HG02943 (cell line): Measurements from ENCODE around the gene ICOSLG.
"Not testable (repeated sequence)": the region's sequence is repeated elsewhere in the genome, so short reads cannot be mapped to it uniquely, and the experiment has no call there.

ENCODE experiments used
- ATAC-seq: cut with Tn5 transposase; IDR thresholded peaks from one replicate; pipeline ENCODE4 v1.9.1; 2021; ENCODE audit warnings: mild to moderate bottlenecking, low read depth, moderate library complexity; ENCODE audit not compliant: unreplicated experiment

Gene ICOSLG

DNA sequence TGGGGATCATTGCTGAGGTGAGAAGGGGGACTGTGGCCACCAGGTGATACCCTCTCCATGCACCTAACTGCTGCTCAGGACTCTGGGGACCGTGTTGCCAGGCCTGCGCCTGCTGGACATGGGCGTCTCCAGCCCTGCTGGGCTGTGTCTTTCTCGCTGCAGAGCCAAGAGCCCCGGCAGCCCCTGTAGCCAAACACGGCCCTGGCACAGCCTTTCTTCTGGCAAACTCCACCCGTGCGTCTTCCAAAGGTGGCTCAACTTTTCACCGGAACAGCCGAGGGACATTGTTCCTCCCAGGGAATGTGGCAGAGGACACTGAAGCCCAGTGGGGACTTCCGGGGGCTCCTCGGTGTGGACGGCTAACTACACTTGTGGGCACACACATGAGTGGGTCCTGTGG, 12.6 kb downstream of the ICOSLG start:
- ATAC-seq: not testable (repeated sequence)

- ATAC-seq: not testable (repeated sequence)
These were observed 13.1 kb downstream of the ICOSLG start for GRCh38 chr21:44227614-44228013.

GRCh38 chr21:44225605-44226004, 15.1 kb downstream of the ICOSLG start:
- ATAC-seq: not testable (repeated sequence)

DNA sequence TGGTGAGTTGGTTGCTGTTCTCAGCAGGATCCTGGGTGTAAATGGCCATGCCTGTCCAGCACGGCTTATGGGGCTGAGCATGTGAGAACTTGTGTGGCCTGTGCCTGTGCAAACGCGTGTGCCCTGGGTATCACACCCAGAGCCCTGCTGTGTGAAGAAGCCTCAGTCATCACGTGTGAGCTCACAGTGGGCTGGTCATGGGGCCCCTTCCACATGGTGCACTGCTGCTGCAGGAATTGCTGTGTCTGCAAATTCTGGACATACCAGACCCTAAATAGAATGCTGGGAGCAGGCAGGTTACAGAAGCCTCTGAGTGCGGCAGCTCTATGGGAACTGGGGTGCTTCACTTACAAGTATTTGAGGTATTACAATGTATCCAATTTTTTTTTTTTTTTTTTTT, 17.4 kb downstream of the ICOSLG start:
- ATAC-seq: not testable (repeated sequence)

- not testable (repeated sequence) for ATAC-seq
These were observed 20.1 kb downstream of the ICOSLG start for GRCh38 chr21:44220674-44221073.

- ATAC-seq: not testable (repeated sequence)
These were observed 22.3 kb downstream of the ICOSLG start for GRCh38 chr21:44218461-44218860.

GRCh38 chr21:44211978-44212377, 28.8 kb downstream of the ICOSLG start:
- ATAC-seq: not testable (repeated sequence)

DNA sequence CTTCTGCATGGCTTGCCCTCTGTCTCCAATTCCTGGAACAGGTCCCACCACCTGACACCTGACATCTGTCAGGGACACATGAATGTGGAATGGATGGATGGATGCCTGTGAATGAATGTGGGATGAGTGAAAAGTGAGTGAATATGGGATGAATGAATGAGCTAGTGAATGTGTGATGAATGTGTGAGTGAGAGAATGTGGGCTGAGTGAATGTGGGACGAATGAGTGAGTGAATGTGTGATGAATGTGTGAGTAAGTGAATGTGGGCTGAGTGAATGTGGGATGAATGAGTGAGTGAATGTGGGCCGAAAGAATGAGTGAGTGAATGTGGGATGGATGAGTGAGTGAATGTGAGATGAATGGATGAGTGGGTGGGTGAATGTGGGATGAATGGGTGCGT, 29.2 kb downstream of the ICOSLG start:
- not testable (repeated sequence) for ATAC-seq

DNA sequence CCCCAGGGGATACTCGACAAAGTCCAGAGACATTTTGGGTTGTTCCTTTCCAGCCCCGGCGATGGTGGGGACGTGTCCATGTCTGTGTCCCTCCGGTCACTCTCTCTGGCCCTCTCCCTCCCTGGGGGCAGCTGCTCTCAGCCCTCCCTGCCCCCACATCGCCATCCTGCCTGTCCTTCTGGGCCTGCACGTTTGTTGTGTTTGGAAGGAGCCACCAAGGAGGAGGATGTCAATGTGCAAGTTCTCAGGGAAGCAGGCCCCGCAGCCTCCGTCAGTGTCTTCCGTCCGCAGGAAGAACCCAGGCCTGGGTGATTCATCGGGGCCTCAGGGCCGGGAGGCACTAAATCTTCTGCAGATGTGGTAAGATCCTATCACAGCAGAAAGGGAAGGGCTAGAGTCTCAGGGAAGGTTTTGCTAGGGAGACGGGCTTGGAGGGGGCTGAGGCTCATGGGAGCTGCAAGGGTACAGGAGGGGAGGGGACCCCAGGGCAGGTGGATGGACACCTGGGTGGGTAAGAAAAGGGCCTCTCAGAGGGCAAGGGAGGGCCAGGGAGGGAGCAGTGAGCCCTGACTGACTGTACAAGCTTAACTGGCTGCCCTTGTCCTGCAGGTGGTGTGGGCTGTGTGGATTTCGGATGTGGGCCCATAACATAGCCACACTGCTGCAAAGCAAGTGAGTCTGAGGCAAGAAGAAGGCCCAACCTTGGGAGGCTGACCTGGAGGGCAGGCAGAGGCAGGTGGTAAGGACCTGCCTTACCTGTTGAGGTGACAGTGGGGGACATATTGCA, 32.7 kb downstream of the ICOSLG start:
- ATAC-seq: not testable (repeated sequence)

GRCh38 chr21:44206698-44207676, 33.8 kb downstream of the ICOSLG start:
- peak; percentile 62 for ATAC-seq

DNA sequence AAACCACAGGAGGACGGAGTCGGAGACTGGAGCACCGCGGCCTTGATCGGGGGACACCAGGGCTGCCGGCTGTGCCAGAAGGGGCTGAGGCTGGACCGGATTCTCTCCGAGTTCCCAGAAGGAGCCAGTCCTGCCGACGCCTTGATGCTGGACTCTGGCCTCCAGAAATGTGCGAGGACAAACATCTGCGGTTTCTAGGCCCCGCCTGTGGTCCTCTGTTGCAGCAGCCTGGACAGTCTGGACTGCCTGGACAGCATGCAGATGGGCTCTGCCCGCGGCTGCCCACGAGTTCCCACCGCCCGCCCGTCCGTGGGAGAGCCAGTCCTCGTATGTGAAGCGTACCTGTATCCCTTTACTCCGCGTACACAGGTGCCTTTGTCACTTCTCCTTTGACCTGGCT, 34.6 kb downstream of the ICOSLG start:
- not testable (repeated sequence) for ATAC-seq

- not testable (repeated sequence) for ATAC-seq
These were observed 38.0 kb downstream of the ICOSLG start for GRCh38 chr21:44202590-44203299.

GRCh38 chr21:44199997-44200396, 40.7 kb downstream of the ICOSLG start:
- ATAC-seq: not testable (repeated sequence)

DNA sequence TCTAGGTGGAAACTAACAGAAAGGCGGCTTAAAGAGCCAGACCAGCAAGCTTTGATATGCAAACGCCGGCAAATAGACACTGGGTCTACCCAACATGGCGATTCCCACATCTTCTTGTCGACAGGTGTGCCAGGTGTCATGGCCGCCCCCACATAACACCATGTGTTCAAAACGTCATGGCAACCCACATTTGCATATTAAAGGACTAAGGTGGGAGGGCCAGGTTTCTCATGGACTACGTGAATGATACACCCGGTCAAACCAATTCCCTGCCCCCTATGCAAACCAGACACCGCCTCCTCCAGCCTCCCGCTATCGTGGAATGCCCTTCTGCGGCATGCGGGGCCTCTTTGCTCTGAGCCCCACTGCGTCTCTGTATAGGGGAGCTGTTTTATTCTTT, 41.3 kb downstream of the ICOSLG start:
- ATAC-seq: no peak

- ATAC-seq: not testable (repeated sequence)
These were observed 43.6 kb downstream of the ICOSLG start for GRCh38 chr21:44197156-44197516.

GRCh38 chr21:44196212-44197155, 44.3 kb downstream of the ICOSLG start:
- not testable (repeated sequence) for ATAC-seq

DNA sequence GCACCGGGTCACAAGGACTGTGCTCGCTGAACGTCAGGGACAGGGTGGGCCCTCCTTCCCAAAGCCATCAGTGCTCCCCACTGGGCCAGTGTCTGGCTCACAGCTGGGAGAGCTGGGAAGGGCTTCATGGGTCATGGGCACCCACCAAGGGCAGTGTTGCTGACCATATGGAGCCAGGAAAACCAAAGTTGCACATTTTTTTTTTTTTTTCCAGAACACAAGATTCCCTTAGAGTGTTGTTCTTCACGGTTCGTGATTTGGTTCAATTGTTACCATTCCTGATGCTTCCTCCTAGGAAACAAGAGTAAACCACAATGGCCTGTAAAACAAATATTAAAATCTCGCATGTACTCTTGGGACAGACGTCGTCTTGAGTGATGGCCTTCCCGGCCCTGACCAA, 45.9 kb downstream of the ICOSLG start:
- ATAC-seq: not testable (repeated sequence)

DNA sequence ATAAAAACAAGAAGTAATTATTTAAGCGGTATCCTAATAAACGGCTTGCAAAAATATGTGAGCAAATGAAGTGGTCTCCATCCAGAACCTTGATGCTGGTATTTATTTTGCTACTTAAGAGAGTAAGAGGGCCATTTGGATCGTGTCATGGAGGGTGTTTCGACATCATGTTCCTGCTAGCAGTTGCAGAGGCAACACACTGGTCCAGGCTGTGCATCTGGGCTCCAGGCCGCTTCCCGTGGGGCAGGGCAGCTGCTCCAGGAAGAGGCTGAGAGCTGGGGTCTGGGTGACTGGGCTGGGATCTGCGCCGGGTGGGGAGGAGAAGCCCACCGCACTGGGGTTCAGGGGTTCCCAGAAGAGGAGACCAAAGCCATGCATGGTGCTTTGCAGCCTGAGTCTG, 46.3 kb downstream of the ICOSLG start:
- not testable (repeated sequence) for ATAC-seq

DNA sequence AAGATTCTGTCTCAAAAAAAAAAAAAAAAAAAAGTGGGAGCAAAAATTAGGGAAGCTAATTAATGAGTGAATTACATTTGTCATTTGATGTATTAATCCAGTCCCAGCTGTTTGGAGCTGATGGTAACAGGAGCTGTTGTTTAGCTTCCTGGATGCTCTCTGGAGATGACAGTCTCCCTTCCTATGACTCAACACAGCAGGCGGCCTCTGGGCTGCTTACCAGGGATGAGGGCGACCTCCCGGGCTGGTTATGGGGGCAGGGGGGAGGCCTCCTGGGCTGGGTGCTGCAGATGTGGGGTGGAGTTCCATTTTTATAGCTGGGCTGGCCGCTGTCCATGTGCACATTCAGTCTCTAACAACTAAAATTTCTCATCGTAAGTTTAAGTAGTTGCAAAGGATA, 47.6 kb downstream of the ICOSLG start:
- not testable (repeated sequence) for ATAC-seq
